ENCODE data around the gene CFAP68.
A peak's percentile ranks its signal among the peaks of the same experiment; 100 is the strongest.

The CFAP68 gene

GRCh38 chr11:111836721-111837120 lies 42.6 kb upstream of the CFAP68 start:
- H3K27ac ChIP-seq, result no peak overlapping the region
- TF ChIP-seq, protein P1, sequence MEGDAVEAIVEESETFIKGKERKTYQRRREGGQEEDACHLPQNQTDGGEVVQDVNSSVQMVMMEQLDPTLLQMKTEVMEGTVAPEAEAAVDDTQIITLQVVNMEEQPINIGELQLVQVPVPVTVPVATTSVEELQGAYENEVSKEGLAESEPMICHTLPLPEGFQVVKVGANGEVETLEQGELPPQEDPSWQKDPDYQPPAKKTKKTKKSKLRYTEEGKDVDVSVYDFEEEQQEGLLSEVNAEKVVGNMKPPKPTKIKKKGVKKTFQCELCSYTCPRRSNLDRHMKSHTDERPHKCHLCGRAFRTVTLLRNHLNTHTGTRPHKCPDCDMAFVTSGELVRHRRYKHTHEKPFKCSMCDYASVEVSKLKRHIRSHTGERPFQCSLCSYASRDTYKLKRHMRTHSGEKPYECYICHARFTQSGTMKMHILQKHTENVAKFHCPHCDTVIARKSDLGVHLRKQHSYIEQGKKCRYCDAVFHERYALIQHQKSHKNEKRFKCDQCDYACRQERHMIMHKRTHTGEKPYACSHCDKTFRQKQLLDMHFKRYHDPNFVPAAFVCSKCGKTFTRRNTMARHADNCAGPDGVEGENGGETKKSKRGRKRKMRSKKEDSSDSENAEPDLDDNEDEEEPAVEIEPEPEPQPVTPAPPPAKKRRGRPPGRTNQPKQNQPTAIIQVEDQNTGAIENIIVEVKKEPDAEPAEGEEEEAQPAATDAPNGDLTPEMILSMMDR (IDR thresholded peaks at IDR 0.05), result no peak
- H3K36me3 ChIP-seq, result peaks cover 21% of the 10 kb centered on the region

GRCh38 chr11:111837366-111837891 lies 41.9 kb upstream of the CFAP68 start:
- Histone ChIP-seq H3K27ac (no peak overlapping the region), H3K36me3 (peaks cover 21% of the 10 kb centered on the region), H3K4me1 (ENCODE audit: control insufficient read depth in 1 of 2, insufficient read depth in 1 of 2, low read depth in 1 of 2, low read length in 1 of 2) (peaks cover 3 to 4% of the 10 kb centered on the region in 2 experiments), H3K27me3 (no peaks in the 10 kb centered on the region), H3K4me3 (ENCODE audit: low read depth in 1 of 2, low read length in 1 of 2) (no peak overlapping the region), H3K9me3 (no peaks in the 10 kb centered on the region)
- TF ChIP-seq, protein P1 (IDR thresholded peaks at IDR 0.05), result no peak

More at GRCh38 chr11:111836721-111837120, 42.6 kb upstream of the CFAP68 start:
- no peaks in the 10 kb centered on the region for H3K9me3 ChIP-seq
- H3K4me3 ChIP-seq (ENCODE audit: low read depth in 1 of 2, low read length in 1 of 2), result no peak overlapping the region
- no peaks in the 10 kb centered on the region for H3K27me3 ChIP-seq
- peaks cover 3 to 4% of the 10 kb centered on the region in 2 experiments for H3K4me1 ChIP-seq (ENCODE audit: control insufficient read depth in 1 of 2, insufficient read depth in 1 of 2, low read depth in 1 of 2, low read length in 1 of 2)

DNA sequence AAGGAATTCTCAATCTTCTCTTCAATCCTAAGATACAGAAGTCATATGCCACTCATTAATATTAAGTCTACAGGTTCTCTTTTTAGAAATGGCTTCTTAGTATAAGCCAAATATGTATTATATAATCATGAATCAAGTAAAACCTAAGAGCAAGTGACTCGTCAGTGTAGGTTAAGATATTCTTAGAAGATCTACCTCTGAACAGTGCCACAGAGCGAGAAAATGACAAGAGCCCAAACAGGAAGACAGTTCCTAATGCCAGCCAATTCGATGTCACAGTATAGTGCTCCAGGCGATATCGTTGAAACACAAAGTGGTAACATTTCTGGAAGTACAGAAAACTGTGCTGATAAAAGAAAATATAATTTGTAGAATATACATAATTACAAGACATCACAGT lies 41.3 kb upstream of the CFAP68 start:
- TF ChIP-seq, protein P1 (IDR thresholded peaks at IDR 0.05), result no peak
- Histone ChIP-seq H3K9me3 (no peaks in the 10 kb centered on the region), H3K4me1 (ENCODE audit: control insufficient read depth in 1 of 2, insufficient read depth in 1 of 2, low read depth in 1 of 2, low read length in 1 of 2) (peaks cover 3 to 4% of the 10 kb centered on the region in 2 experiments), H3K4me3 (ENCODE audit: low read depth in 1 of 2, low read length in 1 of 2) (no peak overlapping the region), H3K27ac (no peak overlapping the region), H3K36me3 (peaks cover 21% of the 10 kb centered on the region), H3K27me3 (no peaks in the 10 kb centered on the region)

- peaks cover 18% of the 10 kb centered on the region for H3K36me3 ChIP-seq
- H3K9me3 ChIP-seq, result no peaks in the 10 kb centered on the region
- no peaks in the 10 kb centered on the region for H3K27me3 ChIP-seq
- H3K4me3 ChIP-seq (ENCODE audit: low read depth in 1 of 2, low read length in 1 of 2), result no peak overlapping the region
- H3K27ac ChIP-seq, result no peak overlapping the region
- TF ChIP-seq, protein P1 (IDR thresholded peaks at IDR 0.05), result no peak
- peaks cover 20 to 22% of the 10 kb centered on the region in 2 experiments for H3K4me1 ChIP-seq (ENCODE audit: control insufficient read depth in 1 of 2, insufficient read depth in 1 of 2, low read depth in 1 of 2, low read length in 1 of 2)
These were observed 39.2 kb upstream of the CFAP68 start for GRCh38 chr11:111840143-111840542.

DNA sequence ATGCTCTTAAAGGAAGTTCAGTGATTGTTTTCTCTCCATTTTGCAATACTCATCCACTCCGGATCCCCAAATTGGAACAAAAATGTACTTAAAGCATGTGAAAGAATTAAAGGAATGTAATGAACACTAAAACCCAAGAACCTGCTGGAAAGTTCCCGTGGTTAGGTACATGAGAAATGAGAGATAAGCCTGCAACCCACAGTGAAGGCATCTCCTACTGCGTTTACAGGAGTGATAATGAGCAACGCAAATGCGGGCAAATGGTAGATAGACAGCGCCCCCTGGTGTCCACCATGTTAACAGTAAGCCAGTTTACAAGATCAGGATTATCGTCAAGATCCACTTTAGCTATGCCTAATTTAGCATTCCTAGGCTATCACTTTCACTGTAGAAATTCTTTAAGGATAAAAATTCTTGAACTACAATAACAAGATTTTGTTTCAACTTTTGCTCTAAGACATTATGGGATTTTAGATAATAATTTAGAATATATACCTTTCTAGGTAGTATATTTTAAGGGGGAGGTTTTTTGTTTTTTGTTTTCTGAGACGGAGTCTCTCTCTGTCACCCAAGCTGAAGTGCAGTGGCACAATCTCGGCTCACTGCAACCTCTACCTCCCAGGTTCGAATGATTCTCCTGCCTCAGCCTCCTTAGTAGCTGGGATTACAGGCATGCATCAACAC lies 37.8 kb upstream of the CFAP68 start:
- Histone ChIP-seq H3K4me3 (ENCODE audit: low read depth in 1 of 2, low read length in 1 of 2) (no peak overlapping the region), H3K9me3 (no peaks in the 10 kb centered on the region), H3K27me3 (no peaks in the 10 kb centered on the region), H3K36me3 (peaks cover 15% of the 10 kb centered on the region), H3K27ac (no peak overlapping the region), H3K4me1 (ENCODE audit: control insufficient read depth in 1 of 2, insufficient read depth in 1 of 2, low read depth in 1 of 2, low read length in 1 of 2) (peaks cover 33 to 36% of the 10 kb centered on the region in 2 experiments)
- TF ChIP-seq, protein P1 (IDR thresholded peaks at IDR 0.05), result peak; percentile 75

Measured in neutrophil (primary cell).